ENCODE measurements around the gene HOXC11. TPM values are rescaled to one million over a fixed set of nuclear protein-coding genes. Genes with fewer than 3 reads are reported as not detected.

The HOXC11 gene
- polyA plus RNA-seq, 3 donors from 2014 or later = not detected

DNA sequence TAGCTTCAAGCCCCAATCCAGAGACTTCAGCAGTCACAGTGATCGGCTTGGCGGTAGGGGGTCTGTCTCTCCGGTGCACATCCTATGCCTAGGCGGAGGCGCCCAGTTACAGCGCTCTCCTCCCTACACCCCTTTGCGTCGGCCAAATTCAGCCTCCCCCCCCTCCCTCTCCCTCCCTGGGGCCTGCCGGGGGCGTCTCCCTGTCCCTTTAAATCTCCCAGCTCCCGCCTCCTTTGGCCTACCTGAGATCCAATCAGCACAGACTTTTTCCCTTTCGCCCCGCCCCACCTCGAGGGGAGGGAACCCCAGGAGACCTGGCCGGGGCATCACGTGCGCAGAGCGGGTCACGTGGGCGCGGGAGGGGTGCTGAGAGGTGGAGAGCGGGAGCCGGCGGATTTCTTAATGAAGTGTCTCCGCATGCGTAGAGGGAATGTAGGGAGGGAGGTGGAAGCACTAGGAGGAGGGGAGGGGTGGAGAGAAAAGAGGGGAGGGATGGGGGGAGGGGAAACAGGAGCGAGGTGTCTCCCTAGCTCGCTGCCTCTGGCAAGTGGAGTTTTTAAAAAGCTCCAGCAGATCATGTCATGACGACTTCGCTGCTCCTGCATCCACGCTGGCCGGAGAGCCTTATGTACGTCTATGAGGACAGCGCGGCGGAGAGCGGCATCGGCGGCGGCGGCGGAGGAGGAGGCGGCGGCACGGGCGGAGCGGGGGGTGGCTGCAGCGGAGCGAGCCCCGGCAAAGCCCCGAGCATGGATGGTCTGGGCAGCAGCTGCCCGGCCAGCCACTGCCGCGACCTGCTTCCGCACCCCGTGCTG lies 34.4 kb upstream of the HOXC11 start, which contains the start of gene HOXC13:
HOXC13 (plus strand) TSS at position 506 of the 815 bp plus-strand sequence; CDS start at position 582, 76 bp downstream.
- Mint-ChIP-seq H3K27ac (no peak within 1 kb of the TSS), H3K4me1 (peaks cover 0 to 4% of the 10 kb centered on the region in 2 donors), H3K4me3 (peak within 1 kb of the TSS in 4 of 5 donors; percentile 12 to 52 (median 42)), H3K9me3 (no peaks in the 10 kb centered on the region), H3K36me3 (peaks cover 0 to 3% (median 0%) of the 10 kb centered on the region in 3 donors), H3K27me3 (ENCODE audit: low read depth in 3 of 3) (peaks cover 33 to 62% (median 55%) of the 10 kb centered on the region in 3 donors)
- DNase-seq = peak in 1 of 3 donors; percentile 24

DNA sequence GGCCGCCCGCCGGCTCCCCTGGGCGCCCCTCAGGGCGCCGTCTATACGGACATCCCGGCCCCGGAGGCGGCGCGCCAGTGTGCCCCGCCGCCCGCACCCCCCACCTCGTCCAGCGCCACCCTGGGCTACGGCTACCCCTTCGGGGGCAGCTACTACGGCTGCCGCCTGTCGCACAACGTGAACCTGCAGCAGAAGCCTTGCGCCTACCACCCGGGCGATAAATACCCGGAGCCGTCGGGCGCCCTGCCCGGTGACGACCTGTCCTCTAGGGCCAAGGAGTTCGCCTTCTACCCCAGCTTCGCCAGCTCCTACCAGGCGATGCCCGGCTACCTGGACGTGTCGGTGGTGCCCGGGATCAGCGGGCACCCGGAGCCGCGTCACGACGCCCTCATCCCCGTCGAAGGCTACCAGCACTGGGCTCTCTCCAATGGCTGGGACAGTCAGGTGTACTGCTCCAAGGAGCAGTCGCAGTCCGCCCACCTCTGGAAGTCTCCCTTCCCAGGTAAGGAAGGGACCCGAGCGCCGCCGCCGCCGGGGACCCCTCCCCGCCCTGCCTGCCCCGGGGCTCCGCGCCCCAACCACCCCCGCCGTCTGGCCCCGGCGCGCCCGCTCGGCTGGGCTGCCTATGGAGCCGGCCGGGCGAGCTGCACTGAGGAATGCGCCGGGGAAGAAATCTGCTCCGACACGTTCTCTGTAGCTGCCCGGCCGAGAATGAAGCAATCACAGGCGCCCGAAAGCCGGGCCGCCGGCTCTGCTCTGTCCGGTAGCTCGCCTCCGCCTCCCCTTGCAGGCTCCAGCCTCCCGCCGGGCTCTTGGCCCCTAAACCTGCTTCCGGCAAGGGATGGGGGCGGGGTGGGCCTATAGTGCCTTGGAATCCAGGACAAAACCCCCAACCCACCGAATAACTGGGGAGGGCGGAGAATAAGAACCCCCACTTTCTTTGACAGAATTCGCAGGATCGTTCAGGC lies 33.5 kb upstream of the HOXC11 start:
- no peak overlapping the region for H3K27ac Mint-ChIP-seq
- no peak for DNase-seq
- no peaks in the 10 kb centered on the region for H3K9me3 Mint-ChIP-seq
- H3K27me3 Mint-ChIP-seq (ENCODE audit: low read depth in 3 of 3) = peaks cover 33 to 64% (median 51%) of the 10 kb centered on the region in 3 donors
- peaks cover 0 to 3% (median 0%) of the 10 kb centered on the region in 3 donors for H3K36me3 Mint-ChIP-seq
- peaks cover 0 to 4% of the 10 kb centered on the region in 2 donors for H3K4me1 Mint-ChIP-seq
- H3K4me3 Mint-ChIP-seq = no peak overlapping the region

DNA sequence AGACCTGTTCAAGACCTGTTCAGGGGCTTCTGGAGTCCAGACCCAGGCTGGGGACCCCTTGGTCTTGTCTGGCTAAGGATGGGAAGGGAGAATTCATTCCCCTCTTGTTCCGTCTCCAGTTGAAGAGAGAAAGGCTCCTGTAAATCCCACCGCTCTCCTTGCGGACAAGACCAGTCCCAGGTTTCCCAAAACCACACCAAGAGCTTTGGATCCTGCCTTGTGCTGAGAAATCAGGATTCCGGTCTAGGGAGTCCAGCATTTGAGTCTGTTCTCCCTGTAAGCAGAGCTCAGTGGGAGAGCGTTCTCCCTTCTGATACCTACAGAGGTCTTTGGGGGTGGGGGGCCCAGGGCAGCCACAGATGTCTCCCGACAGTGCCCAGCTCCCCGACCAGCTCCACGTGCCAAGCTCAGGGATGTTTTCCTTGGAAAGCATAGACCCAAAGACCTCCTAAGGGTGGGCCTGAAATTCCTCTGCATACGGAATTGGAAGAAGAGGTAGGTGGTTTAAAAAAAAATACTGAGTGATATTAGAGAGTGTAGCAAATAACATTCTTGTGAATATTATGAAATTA lies 32.4 kb upstream of the HOXC11 start:
- Mint-ChIP-seq H3K4me1 (peaks cover 0 to 4% of the 10 kb centered on the region in 2 donors), H3K27ac (no peak overlapping the region), H3K4me3 (no peak overlapping the region), H3K36me3 (peaks cover 0 to 3% (median 0%) of the 10 kb centered on the region in 3 donors), H3K9me3 (peaks cover 0 to 2% (median 0%) of the 10 kb centered on the region in 6 donors), H3K27me3 (ENCODE audit: low read depth in 3 of 3) (peaks cover 31 to 62% (median 50%) of the 10 kb centered on the region in 3 donors)
- DNase-seq = no peak

DNA sequence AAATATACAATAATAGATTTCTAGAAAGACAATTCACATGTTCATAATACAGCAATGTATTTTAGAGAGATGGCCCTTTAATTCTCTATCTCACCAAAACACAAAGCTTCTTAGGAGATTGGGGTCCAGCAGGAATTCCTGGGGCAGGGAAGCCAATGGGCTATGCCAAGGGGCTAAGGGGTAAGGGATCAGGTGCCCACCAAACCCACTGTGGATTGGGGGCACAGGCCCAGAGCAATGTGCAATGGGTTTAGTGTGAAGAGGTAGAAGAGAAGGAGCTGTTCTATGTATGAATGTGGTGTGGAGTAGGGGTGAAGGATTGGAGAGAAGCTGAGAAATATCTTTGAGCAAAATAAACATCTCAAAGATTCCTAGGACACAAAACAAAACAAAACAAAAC lies 31.7 kb upstream of the HOXC11 start:
- Mint-ChIP-seq H3K4me1 (peaks cover 0 to 4% of the 10 kb centered on the region in 2 donors), H3K4me3 (no peak overlapping the region), H3K9me3 (peaks cover 0 to 2% (median 0%) of the 10 kb centered on the region in 6 donors), H3K36me3 (peaks cover 0 to 2% (median 0%) of the 10 kb centered on the region in 3 donors), H3K27me3 (ENCODE audit: low read depth in 3 of 3) (peaks cover 29 to 60% (median 50%) of the 10 kb centered on the region in 3 donors), H3K27ac (no peak overlapping the region)
- DNase-seq = no peak

DNA sequence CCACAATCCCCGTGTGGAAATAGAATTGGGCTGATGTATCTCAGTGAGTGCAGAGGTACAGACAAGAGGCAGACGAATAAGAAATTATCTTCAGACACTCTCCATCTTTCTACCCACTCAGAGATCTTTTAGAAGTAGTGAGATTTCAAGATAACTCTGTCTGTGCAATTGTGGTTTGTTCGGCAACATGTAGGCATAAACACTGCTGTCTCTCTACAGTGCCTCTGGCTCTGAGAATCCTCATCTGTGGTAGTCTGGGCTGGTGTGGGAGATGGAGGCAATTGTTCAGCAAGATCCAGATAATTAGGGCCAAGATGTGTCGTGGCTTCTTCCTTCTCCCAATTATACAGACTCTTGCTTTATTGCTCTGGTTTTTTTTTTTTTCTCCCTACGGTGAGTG lies 31.2 kb upstream of the HOXC11 start:
- Mint-ChIP-seq H3K9me3 (peaks cover 0 to 2% (median 0%) of the 10 kb centered on the region in 6 donors), H3K4me3 (no peak overlapping the region), H3K36me3 (no peaks in the 10 kb centered on the region), H3K4me1 (peaks cover 0 to 4% of the 10 kb centered on the region in 2 donors), H3K27me3 (ENCODE audit: low read depth in 3 of 3) (peaks cover 31 to 60% (median 52%) of the 10 kb centered on the region in 3 donors), H3K27ac (no peak overlapping the region)
- no peak for DNase-seq

DNA sequence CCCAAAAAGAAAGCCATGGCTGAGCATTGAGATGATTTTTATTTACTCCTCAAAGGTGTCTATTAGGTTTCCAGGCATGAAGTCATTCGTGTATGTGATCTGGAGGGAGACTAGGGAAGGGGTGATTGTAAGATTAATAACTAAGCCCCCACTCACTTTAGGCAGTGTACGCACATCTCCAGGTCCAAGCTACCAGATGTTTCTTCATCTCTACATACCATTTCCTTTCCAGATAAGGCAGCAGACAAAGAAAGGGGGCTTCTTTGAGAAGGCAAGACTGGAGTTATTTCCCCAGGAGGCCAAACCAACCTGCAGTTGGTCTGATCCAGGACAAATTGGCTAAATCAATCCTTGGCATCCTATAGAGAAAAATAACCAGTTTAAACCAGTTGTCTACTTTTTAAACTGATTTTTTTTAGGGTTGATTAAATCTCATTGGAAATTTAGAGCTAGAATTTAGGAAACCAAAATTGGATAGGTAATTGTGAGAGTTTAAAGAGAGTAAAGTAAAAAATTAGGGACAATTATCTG lies 30.4 kb upstream of the HOXC11 start:
- Mint-ChIP-seq H3K27ac (no peak overlapping the region), H3K9me3 (peaks cover 0 to 2% (median 0%) of the 10 kb centered on the region in 6 donors), H3K4me3 (no peak overlapping the region), H3K36me3 (no peaks in the 10 kb centered on the region), H3K4me1 (peaks cover 0 to 4% of the 10 kb centered on the region in 2 donors), H3K27me3 (ENCODE audit: low read depth in 3 of 3) (peaks cover 25 to 54% (median 44%) of the 10 kb centered on the region in 3 donors)
- DNase-seq = no peak

DNA sequence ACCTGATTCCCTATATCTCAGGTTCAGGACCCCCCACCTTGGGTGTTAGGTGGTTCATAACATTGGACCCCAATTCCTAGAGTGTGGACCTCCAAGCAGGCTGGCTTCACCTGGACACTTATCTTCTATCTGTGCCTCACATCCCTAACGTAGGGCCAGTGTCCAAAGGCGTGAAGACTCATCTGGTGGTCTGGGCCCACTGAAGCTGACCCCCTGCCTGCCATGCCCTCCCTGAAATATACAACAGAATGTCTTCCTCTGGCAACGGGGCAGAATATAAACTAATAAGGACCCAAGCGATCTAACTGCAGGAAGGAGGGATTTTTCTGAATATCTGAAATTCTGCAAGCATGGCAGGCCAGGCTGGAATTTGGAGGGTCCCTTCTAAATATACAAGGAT lies 28.7 kb upstream of the HOXC11 start:
- H3K36me3 Mint-ChIP-seq = no peaks in the 10 kb centered on the region
- H3K27ac Mint-ChIP-seq = no peak overlapping the region
- no peak for DNase-seq
- peaks cover 0 to 5% (median 0%) of the 10 kb centered on the region in 6 donors for H3K9me3 Mint-ChIP-seq
- no peaks in the 10 kb centered on the region for H3K4me1 Mint-ChIP-seq
- peaks cover 26 to 53% (median 51%) of the 10 kb centered on the region in 3 donors for H3K27me3 Mint-ChIP-seq (ENCODE audit: low read depth in 3 of 3)
- no peak overlapping the region for H3K4me3 Mint-ChIP-seq

DNA sequence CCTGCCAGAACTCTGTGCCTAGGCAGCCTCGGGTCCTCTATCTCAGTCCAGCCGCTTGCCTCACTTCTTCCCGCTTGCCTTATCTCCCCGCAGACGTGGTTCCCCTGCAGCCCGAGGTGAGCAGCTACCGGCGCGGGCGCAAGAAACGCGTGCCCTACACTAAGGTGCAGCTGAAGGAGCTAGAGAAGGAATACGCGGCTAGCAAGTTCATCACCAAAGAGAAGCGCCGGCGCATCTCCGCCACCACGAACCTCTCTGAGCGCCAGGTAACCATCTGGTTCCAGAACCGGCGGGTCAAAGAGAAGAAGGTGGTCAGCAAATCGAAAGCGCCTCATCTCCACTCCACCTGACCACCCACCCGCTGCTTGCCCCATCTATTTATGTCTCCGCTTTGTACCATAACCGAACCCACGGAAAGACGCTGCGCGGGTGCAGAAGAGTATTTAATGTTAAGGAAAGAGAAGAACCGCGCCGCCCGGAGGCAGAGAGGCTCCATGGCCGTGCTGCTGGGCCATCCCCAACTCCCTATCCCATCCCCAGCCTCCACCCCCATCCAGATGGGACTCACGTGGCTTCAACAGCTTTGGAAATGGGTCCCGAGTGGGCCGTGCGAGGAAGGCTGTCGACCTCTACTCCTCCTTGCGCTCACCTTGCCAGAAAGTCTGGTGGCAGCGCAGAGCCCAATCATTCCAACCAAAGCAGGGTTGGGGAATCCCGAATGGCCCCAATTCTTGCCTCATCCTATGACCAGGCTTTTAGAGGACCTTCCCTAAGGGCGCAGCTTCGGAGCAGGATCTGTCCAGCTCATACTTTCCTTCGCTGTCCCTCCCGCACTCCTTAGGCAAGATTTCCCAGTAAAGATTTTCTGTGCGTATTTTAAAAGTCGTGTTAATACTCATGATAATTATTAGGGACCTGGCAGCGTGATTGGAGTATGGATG lies 27.7 kb upstream of the HOXC11 start:
- no peaks in the 10 kb centered on the region for H3K36me3 Mint-ChIP-seq
- H3K27ac Mint-ChIP-seq = no peak overlapping the region
- DNase-seq = no peak
- peaks cover 0 to 5% (median 0%) of the 10 kb centered on the region in 6 donors for H3K9me3 Mint-ChIP-seq
- H3K27me3 Mint-ChIP-seq (ENCODE audit: low read depth in 3 of 3) = peaks cover 30 to 53% (median 52%) of the 10 kb centered on the region in 3 donors
- H3K4me3 Mint-ChIP-seq = no peak overlapping the region
- H3K4me1 Mint-ChIP-seq = no peaks in the 10 kb centered on the region

DNA sequence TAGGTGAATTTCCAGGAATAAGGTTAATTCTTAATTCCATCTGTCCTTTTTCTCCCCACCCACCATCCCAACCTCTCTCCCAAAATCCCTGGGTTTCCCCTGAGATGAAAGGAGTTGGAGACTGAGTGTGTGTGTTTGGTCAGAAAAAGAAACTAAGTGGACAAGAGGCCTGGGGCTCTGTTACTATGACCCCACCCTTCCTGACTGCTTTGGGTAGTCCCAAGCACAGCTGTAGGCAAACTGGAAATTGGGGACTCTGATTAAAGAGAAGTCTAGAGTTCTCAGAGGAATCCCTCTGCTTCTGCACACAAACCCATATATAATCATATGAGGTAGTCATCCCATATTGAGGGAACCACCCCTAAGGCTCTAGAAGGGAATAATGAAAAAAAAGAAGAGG lies 25.2 kb upstream of the HOXC11 start:
- no peaks in the 10 kb centered on the region for H3K36me3 Mint-ChIP-seq
- H3K9me3 Mint-ChIP-seq = peaks cover 0 to 8% (median 0%) of the 10 kb centered on the region in 6 donors
- H3K27ac Mint-ChIP-seq = no peak overlapping the region
- H3K27me3 Mint-ChIP-seq (ENCODE audit: low read depth in 3 of 3) = peaks cover 44 to 63% (median 58%) of the 10 kb centered on the region in 3 donors
- DNase-seq = no peak
- no peaks in the 10 kb centered on the region for H3K4me1 Mint-ChIP-seq
- H3K4me3 Mint-ChIP-seq = no peak overlapping the region

DNA sequence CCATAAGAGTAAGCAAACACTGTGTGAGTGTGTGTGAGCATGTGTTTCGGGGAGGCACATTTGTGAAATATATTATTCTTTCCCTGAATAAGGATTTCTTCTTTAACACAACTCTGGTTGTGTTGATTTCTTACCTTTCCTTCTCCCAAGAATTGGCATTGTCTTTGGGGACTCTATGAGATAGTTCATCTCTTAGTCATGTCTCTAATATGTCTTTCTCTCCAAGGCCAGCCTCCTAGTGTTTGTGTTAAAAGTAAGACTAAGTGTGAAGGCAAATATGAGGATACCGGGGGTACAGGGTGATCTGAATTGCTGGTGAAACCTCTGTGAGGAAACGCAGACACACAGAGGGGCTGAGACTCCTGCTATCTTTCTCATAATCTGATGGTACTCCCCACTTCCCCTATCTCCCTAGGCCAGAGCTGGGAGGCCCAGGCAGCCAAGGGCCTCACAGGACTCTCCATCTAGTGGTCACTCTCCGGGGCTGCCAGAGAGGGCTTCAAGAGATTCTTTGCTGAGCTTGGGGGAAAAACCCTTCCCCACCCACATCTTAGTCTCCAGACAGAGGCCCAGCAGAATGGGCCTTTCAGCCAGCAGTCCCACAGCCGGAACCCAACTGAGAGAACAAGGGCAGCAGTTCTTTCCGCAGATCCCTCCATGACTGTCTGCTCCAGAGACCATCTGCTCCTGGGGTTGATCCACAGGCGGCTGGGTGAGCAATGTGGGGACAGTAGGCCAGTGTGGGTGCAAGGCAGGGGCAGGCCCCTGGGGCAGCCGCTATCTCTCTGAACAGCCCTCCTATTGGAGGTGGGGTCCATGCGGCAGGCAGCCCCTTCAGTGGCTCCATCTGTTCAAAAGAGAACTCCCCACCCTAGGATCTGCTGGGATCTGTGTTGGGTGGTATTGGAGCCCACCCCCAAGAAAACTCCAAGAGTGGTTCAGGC lies 24.0 kb upstream of the HOXC11 start:
- peaks cover 0 to 9% (median 0%) of the 10 kb centered on the region in 6 donors for H3K9me3 Mint-ChIP-seq
- H3K36me3 Mint-ChIP-seq = no peaks in the 10 kb centered on the region
- DNase-seq = no peak
- H3K4me3 Mint-ChIP-seq = peak overlapping the region in 1 of 5 donors; percentile 25
- H3K27ac Mint-ChIP-seq = no peak overlapping the region
- peaks cover 54 to 68% (median 64%) of the 10 kb centered on the region in 3 donors for H3K27me3 Mint-ChIP-seq (ENCODE audit: low read depth in 3 of 3)
- H3K4me1 Mint-ChIP-seq = no peaks in the 10 kb centered on the region

DNA sequence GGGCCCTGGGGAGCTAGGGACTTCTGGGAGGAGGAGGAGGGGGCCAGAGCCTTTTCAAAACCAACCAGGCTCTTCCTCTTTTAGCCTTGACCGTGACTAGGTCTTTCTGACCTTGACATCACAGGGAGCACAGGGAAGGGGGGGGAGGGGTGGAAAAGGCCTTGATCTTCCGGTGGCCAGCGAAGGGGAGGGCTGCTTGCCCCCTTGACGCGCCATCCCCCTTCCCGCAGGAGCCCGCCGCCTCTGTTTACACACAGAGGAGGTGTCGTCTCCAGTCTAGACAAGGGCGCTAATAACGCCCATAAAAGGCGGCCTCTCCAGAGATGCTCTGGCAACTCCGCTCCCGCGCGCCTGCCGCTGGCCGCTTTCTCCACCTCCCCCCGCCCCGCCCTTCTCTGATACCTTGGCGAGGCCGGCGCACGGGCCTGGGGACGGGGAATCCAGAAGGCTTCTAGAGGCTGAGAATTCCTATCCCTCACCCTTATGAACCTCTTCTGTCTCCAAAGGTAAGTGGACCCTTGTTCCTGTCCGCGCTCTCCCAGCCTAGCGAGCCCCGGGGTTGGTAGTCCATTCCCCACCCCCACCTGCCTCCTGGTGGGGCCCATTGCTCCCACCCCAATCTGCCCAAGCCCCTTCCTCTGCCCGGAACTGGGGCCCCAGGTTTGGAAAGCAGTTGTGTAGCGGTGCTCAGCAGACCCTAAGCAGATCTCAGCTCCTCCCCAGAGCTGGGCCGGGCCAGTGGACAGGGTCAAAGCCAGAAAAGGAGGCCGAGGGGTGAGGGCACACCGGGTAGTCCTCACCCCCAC lies 23.1 kb upstream of the HOXC11 start:
- Mint-ChIP-seq H3K4me1 (no peaks in the 10 kb centered on the region), H3K36me3 (peaks cover 0 to 2% (median 0%) of the 10 kb centered on the region in 3 donors), H3K9me3 (peaks cover 0 to 9% (median 0%) of the 10 kb centered on the region in 6 donors), H3K4me3 (no peak overlapping the region), H3K27ac (no peak overlapping the region), H3K27me3 (ENCODE audit: low read depth in 3 of 3) (peaks cover 57 to 74% (median 70%) of the 10 kb centered on the region in 3 donors)
- DNase-seq = no peak

All from immature natural killer cell (primary cell).